Stimulated activated naive CD8-positive, alpha-beta T cell treated with anti-CD3 and anti-CD28 coated beads, Interleukin-15, amount 100 ng/mL, for 72 hours (primary cell): ENCODE data around the gene MAPK12.

Experiments
- ATAC-seq: fragments of 150-1000 bp; cut with Tn5 transposase; 2 replicates; pipeline ENCODE4 v1.10.0; 2021; ENCODE audit warnings: mild to moderate bottlenecking, moderate library complexity
- DNase-seq, 2 donors: peaks; one replicate each; pipeline ENCODE4 v3.0.0; 2021 to 2022
- H3K27ac Mint-ChIP-seq, 2 donors: one replicate each; pipeline ENCODE4 v1.8.0; 2022; ENCODE audit warnings: mild to moderate bottlenecking in 2 of 2, mixed read lengths in 2 of 2, moderate library complexity in 2 of 2
- H3K27me3 Mint-ChIP-seq: one replicate; pipeline ENCODE4 v1.8.0; 2022; ENCODE audit warnings: mixed read lengths
- H3K4me1 Mint-ChIP-seq: one replicate; pipeline ENCODE4 v1.8.0; 2022; ENCODE audit warnings: mild to moderate bottlenecking, mixed read lengths
- H3K4me3 Mint-ChIP-seq, 2 donors: one replicate each; pipeline ENCODE4 v1.8.0; 2022; ENCODE audit warnings: mild to moderate bottlenecking in 2 of 2, mixed read lengths in 2 of 2, moderate library complexity in 1 of 2
- H3K9me3 Mint-ChIP-seq, 2 donors: one replicate each; pipeline ENCODE4 v1.8.0; 2022; ENCODE audit warnings: mixed read lengths in 2 of 2

The MAPK12 gene

GRCh38 chr22:50225200-50225969 is 36.1 kb downstream of the MAPK12 start:
- Mint-ChIP-seq H3K27ac (peak overlapping the region in 1 of 2 donors; percentile 60), H3K9me3 (no peaks in the 10 kb centered on the region), H3K27me3 (no peaks in the 10 kb centered on the region), H3K4me3 (no peak overlapping the region), H3K4me1 (peaks cover 6% of the 10 kb centered on the region)
- DNase-seq: no peak
- no peak for ATAC-seq

- Mint-ChIP-seq H3K9me3 (no peaks in the 10 kb centered on the region), H3K4me3 (no peak overlapping the region), H3K27ac (peak overlapping the region in 1 of 2 donors; percentile 14), H3K27me3 (no peaks in the 10 kb centered on the region), H3K4me1 (peaks cover 15% of the 10 kb centered on the region)
- ATAC-seq: no peak
- DNase-seq: no peak
Measured at GRCh38 chr22:50224071-50224470, 37.4 kb downstream of the MAPK12 start.

GRCh38 chr22:50222508-50222907 is 39.0 kb downstream of the MAPK12 start:
- Mint-ChIP-seq H3K27ac (no peak overlapping the region), H3K27me3 (no peaks in the 10 kb centered on the region), H3K4me3 (no peak overlapping the region), H3K9me3 (no peaks in the 10 kb centered on the region), H3K4me1 (peaks cover 15% of the 10 kb centered on the region)
- DNase-seq (no peak), ATAC-seq (no peak)

GRCh38 chr22:50221410-50222300 is 39.8 kb downstream of the MAPK12 start:
- H3K9me3 Mint-ChIP-seq: no peaks in the 10 kb centered on the region
- peaks cover 10% of the 10 kb centered on the region for H3K4me1 Mint-ChIP-seq
- no peak overlapping the region for H3K27ac Mint-ChIP-seq
- H3K4me3 Mint-ChIP-seq: no peak overlapping the region
- DNase-seq (no peak), ATAC-seq (no peak)
- no peaks in the 10 kb centered on the region for H3K27me3 Mint-ChIP-seq

GRCh38 chr22:50220603-50221409 is 40.7 kb downstream of the MAPK12 start:
- Mint-ChIP-seq H3K4me1 (peaks cover 10% of the 10 kb centered on the region), H3K4me3 (no peak overlapping the region), H3K27me3 (no peaks in the 10 kb centered on the region), H3K9me3 (no peaks in the 10 kb centered on the region), H3K27ac (peak overlapping the region in 1 of 2 donors; percentile 89)
- DNase-seq (no peak), ATAC-seq (no peak)

- peak overlapping the region in 1 of 2 donors; percentile 9 for H3K27ac Mint-ChIP-seq
- H3K4me3 Mint-ChIP-seq: no peak overlapping the region
- no peaks in the 10 kb centered on the region for H3K9me3 Mint-ChIP-seq
- H3K27me3 Mint-ChIP-seq: no peaks in the 10 kb centered on the region
- ATAC-seq (no peak), DNase-seq (no peak)
- H3K4me1 Mint-ChIP-seq: peaks cover 13% of the 10 kb centered on the region
Measured at GRCh38 chr22:50219800-50220602, 41.5 kb downstream of the MAPK12 start.

- no peak overlapping the region for H3K4me3 Mint-ChIP-seq
- no peaks in the 10 kb centered on the region for H3K27me3 Mint-ChIP-seq
- DNase-seq (no peak), ATAC-seq (no peak)
- peaks cover 14% of the 10 kb centered on the region for H3K4me1 Mint-ChIP-seq
- no peaks in the 10 kb centered on the region for H3K9me3 Mint-ChIP-seq
- H3K27ac Mint-ChIP-seq: no peak overlapping the region
Measured at GRCh38 chr22:50218996-50219727, 42.3 kb downstream of the MAPK12 start.

- H3K4me1 Mint-ChIP-seq: peaks cover 17% of the 10 kb centered on the region
- no peak for ATAC-seq
Measured at GRCh38 chr22:50218153-50218995, 43.1 kb downstream of the MAPK12 start.

GRCh38 chr22:50217543-50218152 is 43.8 kb downstream of the MAPK12 start:
- ATAC-seq (no peak), DNase-seq (no peak)
- Mint-ChIP-seq H3K27ac (peak overlapping the region in 1 of 2 donors; percentile 83), H3K9me3 (no peaks in the 10 kb centered on the region), H3K4me3 (no peak overlapping the region), H3K4me1 (peaks cover 22% of the 10 kb centered on the region), H3K27me3 (no peaks in the 10 kb centered on the region)

More at GRCh38 chr22:50218153-50218995, 43.1 kb downstream of the MAPK12 start:
- no peak for DNase-seq
- Mint-ChIP-seq H3K4me3 (no peak overlapping the region), H3K27ac (peak overlapping the region in 1 of 2 donors; percentile 42), H3K9me3 (no peaks in the 10 kb centered on the region), H3K27me3 (no peaks in the 10 kb centered on the region)

- H3K4me1 Mint-ChIP-seq: peaks cover 22% of the 10 kb centered on the region
- no peak overlapping the region for H3K27ac Mint-ChIP-seq
- DNase-seq (no peak), ATAC-seq (no peak)
- H3K27me3 Mint-ChIP-seq: no peaks in the 10 kb centered on the region
- no peaks in the 10 kb centered on the region for H3K9me3 Mint-ChIP-seq
- no peak overlapping the region for H3K4me3 Mint-ChIP-seq
Measured at GRCh38 chr22:50216684-50217520, 44.6 kb downstream of the MAPK12 start.

- peaks cover 22% of the 10 kb centered on the region for H3K4me1 Mint-ChIP-seq
- no peak overlapping the region for H3K4me3 Mint-ChIP-seq
- no peak overlapping the region for H3K27ac Mint-ChIP-seq
- H3K9me3 Mint-ChIP-seq: no peaks in the 10 kb centered on the region
- DNase-seq: no peak
- no peaks in the 10 kb centered on the region for H3K27me3 Mint-ChIP-seq
- no peak for ATAC-seq
Measured at GRCh38 chr22:50216055-50216683, 45.3 kb downstream of the MAPK12 start.
